ENCODE measurements around the gene ZNF90.
"Not testable (repeated sequence)": the region's sequence is repeated elsewhere in the genome, so short reads cannot be mapped to it uniquely, and the experiment has no call there.

DNA sequence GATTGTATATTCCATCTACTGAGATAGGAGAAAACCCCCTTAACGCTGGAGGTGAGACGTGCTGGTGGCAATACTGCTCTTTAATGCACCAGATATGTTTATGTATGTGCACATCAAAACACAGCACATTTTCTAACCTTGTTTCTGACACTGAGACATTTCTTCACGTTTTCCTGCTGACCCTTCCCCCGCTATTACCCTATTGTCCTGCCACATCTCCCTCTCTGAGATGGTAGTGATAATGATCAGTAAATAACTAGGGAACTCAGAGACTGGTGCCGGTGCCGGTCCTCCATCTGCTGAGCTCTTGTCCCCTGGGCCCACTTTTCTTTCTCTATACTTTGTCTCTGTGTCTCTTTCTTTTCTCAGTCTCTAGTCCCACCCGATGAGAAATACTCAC, 5.1 kb downstream of the ZNF90 start:
- not testable (repeated sequence) for TF ChIP-seq SP1 (IDR thresholded peaks at IDR 0.05); L3MBTL2 (conservative IDR thresholded peaks at IDR 0.05); FOXM1 (IDR thresholded peaks at IDR 0.05; ENCODE audit: borderline replicate concordance)

All from HEK293T (cell line).